Stimulated activated CD8-positive, alpha-beta memory T cell treated with anti-CD3 and anti-CD28 coated beads, Interleukin-15, amount 100 ng/mL, for 4 hours (primary cell): ENCODE data around the gene MAN1C1.

Source experiments
- DNase-seq, 2 donors: peaks; one replicate each; pipeline ENCODE4 v3.0.0-alpha.2; 2020; ENCODE audit warnings: low read depth in 2 of 2

MAN1C1 gene

GRCh38 chr1:25739341-25739740 is 122.8 kb downstream of the MAN1C1 start:
- DNase-seq, result no peak

- no peak for DNase-seq
Measured at GRCh38 chr1:25740071-25740470, 123.5 kb downstream of the MAN1C1 start.

- DNase-seq, result no peak
Measured at GRCh38 chr1:25742316-25742715, 125.7 kb downstream of the MAN1C1 start.

GRCh38 chr1:25743164-25744139 is 126.9 kb downstream of the MAN1C1 start:
- no peak for DNase-seq

- DNase-seq, result no peak
Measured at GRCh38 chr1:25744140-25744581, 127.6 kb downstream of the MAN1C1 start.

- no peak for DNase-seq
Measured at GRCh38 chr1:25744636-25745425, 128.2 kb downstream of the MAN1C1 start.

GRCh38 chr1:25746299-25747045 is 129.9 kb downstream of the MAN1C1 start:
- no peak for DNase-seq

GRCh38 chr1:25747046-25747719 is 130.6 kb downstream of the MAN1C1 start:
- no peak for DNase-seq

GRCh38 chr1:25748531-25749205 is 132.1 kb downstream of the MAN1C1 start:
- DNase-seq, result no peak

- DNase-seq, result no peak
Measured at GRCh38 chr1:25750923-25751605, 134.5 kb downstream of the MAN1C1 start.

- no peak for DNase-seq
Measured at GRCh38 chr1:25754470-25755181, 138.0 kb downstream of the MAN1C1 start.

- no peak for DNase-seq
Measured at GRCh38 chr1:25755475-25756125, 139.0 kb downstream of the MAN1C1 start.

- no peak for DNase-seq
Measured at GRCh38 chr1:25756215-25756614, 139.6 kb downstream of the MAN1C1 start.

GRCh38 chr1:25757151-25757845 is 140.7 kb downstream of the MAN1C1 start:
- no peak for DNase-seq

- DNase-seq, result no peak
Measured at GRCh38 chr1:25757846-25758185, 141.2 kb downstream of the MAN1C1 start.

- no peak for DNase-seq
Measured at GRCh38 chr1:25758466-25759070, 142.0 kb downstream of the MAN1C1 start.

GRCh38 chr1:25760122-25760719 is 143.6 kb downstream of the MAN1C1 start:
- no peak for DNase-seq

- DNase-seq, result no peak
Measured at GRCh38 chr1:25760871-25761270, 144.3 kb downstream of the MAN1C1 start.
